H1 (cell line): ENCODE measurements around the gene RPS26. TPM values are rescaled to one million over a fixed set of nuclear protein-coding genes. Genes with fewer than 3 reads are reported as not detected.

Experiments used
- CHD1 ChIP-seq: IDR thresholded peaks from 2 replicates; pipeline ENCODE4 v1.6.1; 2012; ENCODE audit warnings: low read depth, low read length, improper control_type of control experiment
- polyA plus RNA-seq, 7 experiments: library from polyadenylated mRNA; depleted of rRNA in 3 of 7; stranded (reverse) in 5 of 7; unstranded in 2 of 7; fragments of >200 nt in 5 of 7; fragments of 200-250 nt in 2 of 7; gene quantifications; 1 replicate in 5 of 7; 2 replicates in 1 of 7; 4 replicates in 1 of 7; pipeline versions ENCODE4 v1.2.1 to v1.2.3, GENCODE V29; 2011 to 2013; ENCODE audit warnings: missing spikeins in 2 of 7, mixed read lengths in 2 of 7
- total RNA-seq: library from RNA; stranded (reverse); fragmentation: NEBNext Ultra II Directional; extraction: Animal tissue kit (Norgen Biotek cat#: 25700); gene quantifications from 2 replicates; pipeline ENCODE4 v1.2.1, GENCODE V29; 2021

The RPS26 gene
- total and polyA plus RNA-seq, 2 of the 8 experiments (the other 6 are each of a cell fraction or from before 2014, with no cell fraction given) = 53.4 to 1,922 TPM

GRCh38 chr12:56013482-56013881, 28.2 kb upstream of the RPS26 start (continued):
- no peak for TF ChIP-seq CHD1
